OCI-LY3 (cell line): ENCODE data around the gene PPCDC.

Source experiments
- H2AFZ ChIP-seq: fragments of 200-600, 300-600 bp; shearing (Covaris generic); 2 replicates; pipeline ENCODE4 v1.6.0; 2014; ENCODE audit warnings: antibody characterized with exemption, low read depth, low read length
- H3K27ac ChIP-seq: fragments of 200-600, 300-600 bp; sonication (generic); 2 replicates; pipeline ENCODE4 v1.5.1; 2014; ENCODE audit warnings: mild to moderate bottlenecking, low read length, moderate library complexity, mixed read lengths
- H3K27me3 ChIP-seq: fragments of 200-600, 300-600 bp; sonication (generic); 2 replicates; pipeline ENCODE4 v1.6.1; 2014; ENCODE audit warnings: low read depth, low read length, mixed read lengths
- H3K36me3 ChIP-seq: fragments of 200-600, 300-600 bp; sonication (generic); replicated peaks from 2 replicates; pipeline ENCODE3; 2014; ENCODE audit warnings: low read depth, low read length, mixed read lengths
- H3K4me1 ChIP-seq: fragments of 300-600, 200-600 bp; sonication (generic); 2 replicates; pipeline ENCODE4 v1.6.1; 2014; ENCODE audit warnings: low read length, mixed read lengths
- H3K4me2 ChIP-seq: fragments of 200-600, 300-600 bp; sonication (generic); 2 replicates; pipeline ENCODE4 v1.6.1; 2014; ENCODE audit warnings: low read length, mixed read lengths
- H3K4me3 ChIP-seq: fragments of 300-600, 200-600 bp; sonication (generic); 2 replicates; pipeline ENCODE4 v1.5.1; 2014; ENCODE audit warnings: antibody characterized with exemption, mild to moderate bottlenecking, low read length, moderate library complexity
- H3K79me2 ChIP-seq: fragments of 300-600, 200-600 bp; shearing (Covaris generic); 2 replicates; pipeline ENCODE4 v1.6.1; 2014; ENCODE audit warnings: mild to moderate bottlenecking, low read length, mixed read lengths
- H3K9ac ChIP-seq: fragments of 300-600, 200-600 bp; shearing (Covaris generic); 2 replicates; pipeline ENCODE4 v1.6.0; 2014; ENCODE audit warnings: mild to moderate bottlenecking, low read length, moderate library complexity
- H3K9me3 ChIP-seq: fragments of 200-600, 300-600 bp; shearing (Covaris generic); 2 replicates; pipeline ENCODE4 v1.6.1; 2014; ENCODE audit warnings: low read length, mixed read lengths; ENCODE audit not compliant: insufficient read depth
- H4K20me1 ChIP-seq: fragments of 200-600, 300-600 bp; sonication (generic); 2 replicates; pipeline ENCODE4 v1.6.1; 2016; ENCODE audit warnings: low read length, mixed read lengths; ENCODE audit not compliant: insufficient read depth
- EZH2phosphoT487 ChIP-seq: fragments of 200-600 bp; shearing (Covaris generic); IDR thresholded peaks from 2 replicates; pipeline ENCODE4 v1.6.1; 2018; ENCODE audit warnings: antibody characterized with exemption, mixed run types, low read depth
- TF ChIP-seq, protein P1 (sequence below): fragments of 200-600, 300-600 bp; sonication (generic); IDR thresholded peaks from 2 replicates; pipeline ENCODE4 v1.5.1; 2014; ENCODE audit warnings: antibody characterized with exemption, low read length, low read depth

Gene PPCDC

DNA sequence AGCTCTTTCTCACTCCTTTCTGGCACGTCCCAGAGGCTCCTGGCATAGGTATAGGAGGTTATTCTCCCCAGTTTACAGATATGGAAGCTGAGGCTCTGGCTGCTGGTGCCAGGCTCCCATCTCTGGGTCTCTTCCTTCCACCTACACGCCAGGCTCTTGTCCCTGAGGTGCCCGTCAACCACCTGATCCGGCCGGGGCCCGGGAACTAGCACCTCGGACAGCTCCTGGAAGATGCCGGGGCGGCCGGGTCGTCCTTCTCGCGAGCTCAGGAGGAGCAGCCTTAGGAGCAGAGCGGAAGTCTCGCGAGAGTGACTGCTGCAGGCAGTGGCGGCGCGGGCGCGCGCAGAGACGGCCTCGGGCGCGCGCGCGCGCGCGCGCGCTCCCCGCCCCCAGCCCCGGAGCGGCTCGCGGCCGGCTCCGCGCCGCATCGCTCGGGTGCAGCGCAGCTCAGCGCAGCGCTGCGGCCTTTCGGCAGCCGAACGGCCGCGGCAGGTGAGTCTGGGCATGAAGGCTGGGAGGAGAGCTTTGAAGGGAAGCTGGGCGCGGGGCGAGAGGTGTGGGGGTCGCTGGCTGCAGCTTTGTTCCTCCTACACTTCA is 28.1 kb upstream of the PPCDC start, which contains the start of gene SCAMP5:
Gene SCAMP5, plus strand, starts transcription at position 382 of the 597 bp plus-strand sequence. CDS start 16,277 bp downstream, outside the sequence.
- peak within 1 kb of the TSS; percentile 89 for H3K4me2 ChIP-seq
- H2AFZ ChIP-seq, result peak within 1 kb of the TSS; percentile 89
- H3K9ac ChIP-seq, result peak within 1 kb of the TSS; percentile 89
- H3K4me1 ChIP-seq, result peaks cover 19% of the 10 kb centered on the region
- H4K20me1 ChIP-seq, result no peaks in the 10 kb centered on the region
- H3K4me3 ChIP-seq, result peak within 1 kb of the TSS; percentile 92
- H3K79me2 ChIP-seq, result no peaks in the 10 kb centered on the region; the same call in 1 of the 2 replicates
- no peaks in the 10 kb centered on the region for H3K36me3 ChIP-seq
- no peaks in the 10 kb centered on the region for H3K9me3 ChIP-seq
- peak within 1 kb of the TSS; percentile 22; the same call in 1 of the 2 replicates for H3K27ac ChIP-seq
- H3K27me3 ChIP-seq, result peaks cover 20% of the 10 kb centered on the region; the same call in 1 of the 2 replicates
- TF ChIP-seq, protein P1, sequence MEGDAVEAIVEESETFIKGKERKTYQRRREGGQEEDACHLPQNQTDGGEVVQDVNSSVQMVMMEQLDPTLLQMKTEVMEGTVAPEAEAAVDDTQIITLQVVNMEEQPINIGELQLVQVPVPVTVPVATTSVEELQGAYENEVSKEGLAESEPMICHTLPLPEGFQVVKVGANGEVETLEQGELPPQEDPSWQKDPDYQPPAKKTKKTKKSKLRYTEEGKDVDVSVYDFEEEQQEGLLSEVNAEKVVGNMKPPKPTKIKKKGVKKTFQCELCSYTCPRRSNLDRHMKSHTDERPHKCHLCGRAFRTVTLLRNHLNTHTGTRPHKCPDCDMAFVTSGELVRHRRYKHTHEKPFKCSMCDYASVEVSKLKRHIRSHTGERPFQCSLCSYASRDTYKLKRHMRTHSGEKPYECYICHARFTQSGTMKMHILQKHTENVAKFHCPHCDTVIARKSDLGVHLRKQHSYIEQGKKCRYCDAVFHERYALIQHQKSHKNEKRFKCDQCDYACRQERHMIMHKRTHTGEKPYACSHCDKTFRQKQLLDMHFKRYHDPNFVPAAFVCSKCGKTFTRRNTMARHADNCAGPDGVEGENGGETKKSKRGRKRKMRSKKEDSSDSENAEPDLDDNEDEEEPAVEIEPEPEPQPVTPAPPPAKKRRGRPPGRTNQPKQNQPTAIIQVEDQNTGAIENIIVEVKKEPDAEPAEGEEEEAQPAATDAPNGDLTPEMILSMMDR, result no peak
- TF ChIP-seq EZH2phosphoT487, result no peak

DNA sequence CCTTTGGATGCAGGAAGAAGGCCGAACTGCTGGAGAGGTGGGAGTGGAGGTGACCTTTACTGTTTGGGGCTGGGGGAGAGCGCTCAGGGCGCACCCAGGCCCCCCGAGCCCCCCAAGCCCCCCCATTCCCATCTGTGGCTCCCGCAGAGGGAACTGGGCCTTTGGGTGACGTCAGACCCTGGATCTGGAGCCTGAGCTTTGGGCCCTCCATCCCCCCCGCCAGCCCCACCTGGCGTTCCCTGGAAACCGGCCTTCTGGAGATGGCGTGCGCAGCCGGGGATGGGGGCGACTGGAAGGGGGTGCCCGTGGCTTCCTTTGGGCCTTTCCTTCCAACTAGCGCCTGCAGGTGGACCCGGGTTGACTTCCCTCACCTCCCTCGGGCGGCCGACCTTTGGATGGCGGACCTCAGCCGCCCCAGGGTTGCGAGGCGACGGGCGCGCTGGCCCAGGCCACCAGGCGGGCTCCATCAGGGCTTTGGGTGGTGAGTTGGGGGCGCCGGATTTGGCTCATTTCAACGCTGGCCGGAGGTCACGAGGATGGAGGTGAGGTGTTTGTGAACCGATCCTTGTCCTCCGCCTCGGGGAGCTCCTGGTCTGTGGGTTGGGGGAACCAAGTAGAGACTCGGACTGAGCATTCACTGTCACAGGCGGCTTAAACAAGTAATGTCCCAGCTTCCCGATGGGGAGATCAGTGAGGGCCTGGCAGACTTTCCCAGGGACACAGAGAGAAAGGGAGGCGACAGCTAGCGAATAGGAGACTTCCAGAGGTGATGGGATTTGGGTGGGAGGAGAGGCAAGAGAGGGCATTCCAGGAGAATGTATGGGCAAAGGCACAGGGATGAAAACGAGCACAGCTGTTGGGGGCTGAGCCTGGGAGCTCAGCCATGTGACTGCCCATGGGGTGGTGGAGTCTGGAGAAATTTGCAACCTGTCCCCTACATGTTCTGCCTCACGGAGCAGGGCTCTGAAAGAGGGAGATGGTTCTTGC is 27.3 kb upstream of the PPCDC start:
- peak overlapping the region; percentile 89 for H3K9ac ChIP-seq
- H3K79me2 ChIP-seq, result no peaks in the 10 kb centered on the region; the same call in 1 of the 2 replicates
- no peaks in the 10 kb centered on the region for H3K36me3 ChIP-seq
- peak overlapping the region; percentile 92 for H3K4me3 ChIP-seq
- H3K9me3 ChIP-seq, result no peaks in the 10 kb centered on the region
- peak overlapping the region; percentile 73; the same call in 1 of the 2 replicates for H2AFZ ChIP-seq
- peak overlapping the region; percentile 89 for H3K4me2 ChIP-seq
- no peaks in the 10 kb centered on the region for H4K20me1 ChIP-seq
- peaks cover 20% of the 10 kb centered on the region; the same call in 1 of the 2 replicates for H3K27me3 ChIP-seq
- no peak overlapping the region for H3K27ac ChIP-seq
- H3K4me1 ChIP-seq, result peaks cover 14% of the 10 kb centered on the region
- TF ChIP-seq, protein P1, result no peak
- TF ChIP-seq EZH2phosphoT487, result no peak

DNA sequence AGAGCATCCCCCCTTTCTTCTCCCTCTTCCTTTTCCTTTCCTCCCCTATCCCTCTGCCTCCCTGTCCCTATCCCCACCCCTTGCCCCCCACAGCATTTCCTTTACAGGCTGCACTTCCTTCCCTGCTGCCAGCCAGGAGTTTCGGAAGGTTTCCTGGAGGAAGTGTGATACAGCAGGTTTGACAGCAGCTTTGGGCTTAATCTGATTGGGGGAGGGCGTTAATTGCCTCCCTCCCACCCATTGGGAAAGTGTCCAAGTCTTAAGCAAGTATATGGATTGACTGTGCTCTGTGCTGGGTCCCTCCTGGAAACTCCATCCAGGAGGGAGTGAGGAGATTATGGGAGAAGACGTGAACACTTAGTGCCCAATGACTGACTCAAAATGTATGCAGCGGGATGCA is 26.2 kb upstream of the PPCDC start:
- Histone ChIP-seq H3K4me3 (no peak overlapping the region), H3K36me3 (no peaks in the 10 kb centered on the region), H2AFZ (no peak overlapping the region), H3K27me3 (0 out of 2 replicates have a peak, but pooled peaks cover 14% of the 10 kb centered on the region), H3K9ac (no peak overlapping the region), H3K4me2 (no peak overlapping the region), H3K27ac (no peak overlapping the region), H3K79me2 (no peaks in the 10 kb centered on the region; the same call in 1 of the 2 replicates), H4K20me1 (no peaks in the 10 kb centered on the region), H3K4me1 (peaks cover 14% of the 10 kb centered on the region), H3K9me3 (no peaks in the 10 kb centered on the region)
- TF ChIP-seq EZH2phosphoT487, result no peak
- TF ChIP-seq, protein P1, result no peak

DNA sequence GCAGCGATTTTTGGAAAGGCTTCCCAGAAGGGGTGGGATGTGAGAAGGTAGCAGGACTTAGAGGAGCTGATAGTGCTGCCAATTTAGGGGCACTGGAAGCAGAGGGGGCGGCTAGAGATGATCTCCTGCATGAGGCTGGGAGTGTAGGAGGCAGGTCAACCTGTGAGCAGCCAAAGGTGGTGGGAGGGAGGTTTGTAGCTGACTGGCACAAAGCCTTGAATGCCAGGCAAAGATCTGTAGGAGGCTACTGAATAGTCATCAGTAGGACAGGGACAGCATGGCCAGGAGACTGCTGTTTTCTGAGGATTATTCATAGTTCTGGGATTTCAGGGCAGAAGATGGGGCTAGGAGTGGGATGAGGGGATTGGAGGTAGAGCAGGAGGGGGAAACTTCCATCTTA is 25.8 kb upstream of the PPCDC start:
- Histone ChIP-seq H4K20me1 (no peaks in the 10 kb centered on the region), H3K27me3 (peaks cover 17% of the 10 kb centered on the region; the same call in 1 of the 2 replicates), H3K9ac (no peak overlapping the region), H2AFZ (no peak overlapping the region), H3K79me2 (no peaks in the 10 kb centered on the region; the same call in 1 of the 2 replicates), H3K9me3 (no peaks in the 10 kb centered on the region), H3K4me3 (no peak overlapping the region), H3K36me3 (no peaks in the 10 kb centered on the region), H3K27ac (no peak overlapping the region), H3K4me1 (peaks cover 14% of the 10 kb centered on the region), H3K4me2 (no peak overlapping the region)
- no peak for TF ChIP-seq EZH2phosphoT487
- TF ChIP-seq, protein P1, result no peak
